Renal cortical epithelial cell (primary cell): ENCODE data around the gene CEP131. TPM values are rescaled to one million over a fixed set of nuclear protein-coding genes. Genes with fewer than 3 reads are reported as not detected.

Experiments used
- DNase-seq: peaks from one replicate; pipeline ENCODE4 v3.0.0-alpha.2; 2011; ENCODE audit warnings: low read depth
- total RNA-seq: library from RNA; depleted of rRNA; stranded (reverse); fragments of >200 nt; gene quantifications from 2 replicates; pipeline ENCODE4 v1.2.3, GENCODE V29; 2014

The CEP131 gene
- total RNA-seq, 1 donor from 2014 or later = 10.7 TPM

DNA sequence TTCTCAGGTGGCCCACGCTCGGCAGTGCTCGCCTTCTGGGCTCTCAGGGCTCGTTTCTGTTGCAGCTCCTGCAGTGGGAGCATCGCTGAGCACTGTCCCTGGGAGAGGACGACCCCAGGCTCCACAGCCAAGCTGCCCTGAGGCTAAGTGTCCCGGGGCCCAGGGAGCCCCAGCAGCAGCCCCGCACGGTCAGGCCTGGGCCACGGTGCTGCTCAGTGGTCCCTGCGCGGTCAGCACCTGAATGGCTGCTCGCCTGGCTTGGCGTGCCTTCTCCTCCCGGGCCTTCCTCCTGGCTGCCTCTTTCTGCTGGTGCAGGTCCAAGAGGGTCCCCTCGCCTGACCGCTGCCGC, 23.3 kb downstream of the CEP131 start:
- no peak for DNase-seq

DNA sequence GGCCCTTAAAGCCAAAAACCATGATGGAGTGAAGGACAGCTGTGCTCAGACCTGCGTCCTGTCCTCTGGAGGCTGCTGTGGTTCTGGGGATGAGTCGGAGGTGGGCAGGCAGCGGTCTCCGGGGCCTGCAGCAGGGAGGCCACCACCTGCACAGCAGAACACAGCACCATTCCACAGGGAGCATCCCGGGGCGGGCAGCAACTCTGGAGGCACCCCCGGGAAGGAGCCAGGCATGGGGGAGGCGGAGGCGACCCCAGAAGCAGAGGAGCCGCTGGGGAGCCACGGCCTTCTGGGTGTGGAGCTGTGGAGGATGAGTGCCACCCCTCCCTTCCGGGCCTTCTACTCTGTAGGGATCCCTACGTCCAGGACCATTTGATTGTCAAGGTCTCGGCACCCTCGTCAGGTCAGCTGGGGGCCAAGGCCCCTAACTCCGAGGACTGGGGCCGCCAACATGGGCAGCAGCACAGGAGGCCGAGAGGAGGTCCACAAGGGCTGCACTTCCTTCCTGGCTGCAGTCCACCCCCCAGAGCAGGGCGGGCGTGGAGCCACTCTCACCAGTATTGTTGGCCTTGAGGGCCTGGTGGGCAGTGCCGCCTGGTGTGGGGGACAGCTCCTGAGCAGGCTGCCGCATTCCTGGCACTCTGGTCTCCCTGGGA, 23.8 kb downstream of the CEP131 start:
- DNase-seq = no peak

DNA sequence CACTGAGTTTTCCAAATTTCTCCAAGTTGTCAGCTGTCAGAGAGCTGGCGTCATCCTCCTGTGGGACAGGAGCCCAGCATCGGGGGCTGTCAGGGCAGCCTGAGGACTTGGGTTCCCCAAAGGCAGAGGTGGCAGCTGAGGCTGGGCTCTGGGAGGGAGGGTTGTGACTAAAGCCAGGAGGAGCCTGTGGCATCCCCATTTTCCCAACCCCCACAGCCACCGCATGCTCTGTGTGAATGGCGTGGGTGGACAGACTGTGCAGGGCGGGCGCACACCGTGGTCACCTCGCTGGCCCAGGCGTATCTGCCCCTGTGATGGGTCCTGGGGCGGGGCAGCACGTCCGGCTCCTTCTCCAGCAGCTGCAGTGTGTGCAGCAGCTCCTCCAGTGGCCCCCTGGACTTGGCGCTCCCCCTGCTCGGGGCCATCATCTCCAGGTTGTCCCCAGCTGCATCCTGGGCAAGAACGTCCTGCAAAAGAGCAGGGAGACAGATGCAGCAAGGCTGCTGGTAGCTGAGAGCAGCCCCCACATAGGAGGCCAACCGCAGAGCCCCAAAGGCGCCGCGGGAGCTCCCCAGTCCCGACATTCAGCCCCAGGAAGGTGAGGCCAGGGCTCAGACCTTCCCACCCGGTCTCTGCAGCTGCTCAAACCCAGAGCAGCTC, 24.8 kb downstream of the CEP131 start:
- DNase-seq = no peak

DNA sequence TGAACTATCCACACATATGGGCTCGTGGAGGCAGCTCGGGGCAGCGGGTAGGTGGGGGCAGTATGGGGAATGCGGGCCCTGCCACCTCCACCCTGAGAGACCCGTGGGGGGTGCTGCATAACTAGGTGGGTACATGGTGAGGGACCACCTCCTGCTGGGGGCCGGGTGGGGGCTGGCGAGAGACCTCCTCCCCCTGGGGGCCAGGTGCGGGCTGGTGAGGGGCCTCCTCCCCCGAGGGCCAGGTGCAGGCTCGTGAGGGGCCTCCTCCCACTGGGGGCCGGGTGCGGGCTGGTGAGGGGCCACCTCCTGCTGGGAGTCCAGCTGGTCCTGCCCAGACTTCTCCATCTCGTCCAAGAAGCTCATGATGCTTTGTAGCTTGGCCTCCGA, 25.4 kb downstream of the CEP131 start:
- DNase-seq = no peak

DNA sequence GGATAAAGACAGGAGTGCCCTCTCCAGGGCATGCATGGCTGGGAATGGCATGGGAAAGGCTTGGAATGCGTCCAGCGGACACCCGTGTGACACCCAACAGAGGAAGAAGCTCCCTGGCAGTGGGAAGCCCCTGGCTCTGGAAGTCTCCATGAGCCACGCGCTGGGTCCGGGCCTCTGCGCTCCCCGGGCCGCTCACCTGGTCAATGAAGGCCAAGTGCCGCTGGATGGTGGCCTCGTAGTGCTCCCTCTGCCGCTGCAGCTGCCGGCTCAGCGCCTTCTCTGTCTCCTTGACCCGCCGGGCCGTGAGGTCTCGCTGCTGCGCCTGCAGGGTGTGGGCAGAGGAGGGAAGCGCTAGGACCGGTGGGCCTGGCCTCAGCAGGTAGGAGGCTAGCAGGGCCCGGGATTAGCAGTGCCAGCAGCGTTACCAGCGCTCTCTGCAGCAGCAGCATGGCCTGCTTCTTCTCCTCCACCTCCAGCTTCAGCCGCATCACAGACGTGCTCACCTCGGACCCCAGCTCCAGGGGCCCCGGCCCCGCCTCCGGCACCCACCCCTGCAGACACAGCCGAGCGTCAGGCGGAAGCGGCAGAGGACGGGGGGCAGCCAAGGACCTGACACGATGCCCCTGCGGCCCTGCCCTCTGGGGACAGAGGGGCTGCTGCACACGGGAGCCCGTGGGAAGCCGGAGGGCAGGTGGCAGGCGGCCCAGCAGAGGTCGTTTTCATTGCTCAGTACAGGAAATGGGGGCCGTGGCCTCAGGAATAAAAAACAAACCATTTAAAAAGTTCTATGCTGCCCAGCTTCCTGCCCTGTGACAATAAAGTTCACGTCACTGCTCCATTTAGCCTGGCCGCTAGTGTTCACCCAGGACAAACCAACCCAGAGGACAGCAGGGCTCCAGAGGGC, 26.0 kb downstream of the CEP131 start:
- DNase-seq = no peak

DNA sequence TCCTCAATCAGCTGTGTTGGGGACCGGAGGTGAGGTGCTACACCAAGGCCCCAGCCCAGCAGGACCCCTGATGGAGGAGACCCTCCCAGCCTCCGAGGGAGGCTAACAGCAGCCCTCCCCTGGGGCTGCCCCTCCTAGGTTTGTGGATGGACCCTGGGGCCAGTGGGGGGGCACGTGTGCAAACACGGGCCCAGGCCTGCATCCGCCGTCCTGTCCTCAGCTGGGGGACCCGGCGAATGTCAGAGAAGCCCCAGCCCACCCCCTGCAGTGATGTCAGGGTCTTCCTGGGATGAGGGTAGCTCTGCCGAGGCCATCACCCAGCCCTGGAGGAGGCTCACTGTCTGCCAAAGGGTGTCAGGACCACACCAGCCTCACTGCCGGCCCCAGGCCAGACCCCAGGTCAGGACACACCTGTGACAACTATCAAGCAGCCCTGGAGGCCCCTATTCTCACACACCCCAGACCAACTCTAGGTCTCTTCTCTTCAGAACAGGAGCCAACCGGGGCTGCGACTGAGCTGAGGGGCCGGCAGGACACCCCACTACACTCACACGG, 26.7 kb downstream of the CEP131 start:
- DNase-seq = no peak

DNA sequence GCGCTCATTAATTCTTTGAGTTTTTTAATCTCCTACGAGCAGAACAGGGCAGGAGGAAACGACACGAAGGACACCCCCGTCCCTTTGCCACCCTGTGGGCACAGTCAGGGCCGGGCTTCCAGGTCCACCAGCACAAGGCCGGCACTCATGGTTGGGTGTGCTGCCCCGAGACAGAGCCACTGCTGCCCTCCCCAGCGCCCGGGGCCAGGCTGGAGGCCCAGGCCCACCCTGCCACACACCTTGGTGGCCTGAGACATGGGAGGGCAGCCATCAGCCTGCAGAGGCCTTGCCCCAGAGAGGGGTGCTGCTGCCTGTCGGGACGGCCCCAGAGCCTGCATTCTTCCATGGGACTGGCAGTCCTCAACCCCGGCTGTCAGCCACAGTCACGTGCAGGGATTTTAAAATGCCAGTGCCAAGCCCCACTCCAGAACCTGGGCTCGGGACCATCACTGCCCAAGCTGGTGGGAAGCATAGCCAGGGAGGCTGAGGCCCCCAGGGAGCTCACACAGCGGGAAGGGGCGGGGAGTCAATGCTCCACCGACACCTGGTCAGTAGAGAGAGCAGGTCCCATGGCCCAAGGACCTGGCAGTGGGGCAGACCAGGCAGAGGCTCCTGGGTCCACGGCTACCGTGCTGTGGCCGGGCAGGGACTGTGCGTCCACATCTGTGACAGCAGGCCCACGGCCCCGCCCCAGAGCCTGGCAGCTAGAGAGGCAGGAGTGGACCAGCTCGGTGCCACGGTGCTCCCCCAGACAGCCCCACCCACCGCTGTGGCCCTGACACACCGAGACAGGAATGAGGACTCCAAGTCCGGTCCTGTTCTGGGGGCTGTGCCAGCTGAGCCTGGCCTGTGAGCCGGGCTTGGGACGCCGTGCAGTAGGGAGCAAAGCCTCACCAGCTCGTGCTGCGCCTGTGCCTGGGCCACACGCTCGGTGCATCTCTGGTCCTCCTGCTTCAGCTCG, 27.5 kb downstream of the CEP131 start:
- no peak for DNase-seq

DNA sequence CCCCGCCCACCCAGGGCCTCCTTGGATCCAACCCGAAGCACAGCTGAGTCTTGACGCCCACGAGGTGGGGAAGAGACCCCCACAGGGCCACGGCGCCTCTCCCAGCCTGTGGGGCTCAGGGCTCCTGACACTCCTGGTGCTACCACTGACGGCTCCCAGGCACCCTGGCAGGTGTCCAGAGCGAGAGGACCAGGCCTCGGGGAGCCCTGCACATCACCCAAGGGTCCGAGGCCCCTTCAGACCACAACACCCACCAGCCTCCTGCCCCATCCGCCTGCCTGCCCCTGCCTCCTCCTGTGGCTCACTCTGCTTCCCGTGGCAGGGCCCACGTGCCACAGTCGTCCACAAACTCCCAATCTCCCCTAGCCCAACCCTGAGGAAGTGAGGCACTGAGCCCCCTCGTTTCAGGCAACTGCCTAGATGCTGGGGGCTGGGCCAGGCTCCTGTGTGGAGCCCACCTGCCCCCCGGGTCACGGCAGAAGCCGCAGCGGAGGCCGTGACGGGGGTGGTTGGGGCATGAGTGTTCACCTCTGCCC, 28.5 kb downstream of the CEP131 start:
- no peak for DNase-seq

DNA sequence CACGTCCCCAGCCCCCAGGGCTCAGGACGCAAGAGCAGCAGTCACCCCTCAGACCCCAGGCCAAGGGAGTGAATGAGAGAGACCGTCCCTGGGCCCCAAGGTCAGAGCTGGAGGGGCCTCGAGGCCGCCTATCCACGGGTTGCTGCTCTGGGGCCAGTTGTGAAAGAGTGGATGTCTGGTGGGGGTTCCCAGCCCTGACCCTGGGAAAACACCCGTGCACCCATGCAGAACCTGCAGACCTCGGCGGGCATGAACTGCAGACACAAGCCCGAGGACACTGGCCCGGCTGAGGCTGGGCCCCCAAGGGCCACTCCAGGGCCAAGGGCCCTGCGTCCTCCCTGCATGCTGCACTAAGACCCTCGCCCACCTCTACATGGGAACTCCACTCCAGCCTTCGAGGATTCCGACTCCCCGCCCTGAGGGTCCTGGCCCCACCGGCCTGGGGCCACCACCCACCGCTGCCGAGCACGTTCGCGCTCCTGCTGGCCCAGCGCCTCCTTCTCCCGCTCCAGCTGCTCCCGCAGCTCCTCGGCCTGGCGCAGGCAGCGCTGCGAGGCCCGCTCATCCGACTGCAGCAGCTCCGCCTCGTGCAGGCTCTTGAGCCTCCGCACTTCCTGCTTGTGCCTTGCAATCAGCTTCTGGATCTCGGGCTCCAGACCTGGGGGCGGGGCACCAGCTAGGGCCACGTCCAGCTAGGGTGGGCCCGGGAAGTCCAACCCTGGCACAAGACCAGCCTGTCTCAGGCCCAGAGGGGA, 29.1 kb downstream of the CEP131 start:
- no peak for DNase-seq

DNA sequence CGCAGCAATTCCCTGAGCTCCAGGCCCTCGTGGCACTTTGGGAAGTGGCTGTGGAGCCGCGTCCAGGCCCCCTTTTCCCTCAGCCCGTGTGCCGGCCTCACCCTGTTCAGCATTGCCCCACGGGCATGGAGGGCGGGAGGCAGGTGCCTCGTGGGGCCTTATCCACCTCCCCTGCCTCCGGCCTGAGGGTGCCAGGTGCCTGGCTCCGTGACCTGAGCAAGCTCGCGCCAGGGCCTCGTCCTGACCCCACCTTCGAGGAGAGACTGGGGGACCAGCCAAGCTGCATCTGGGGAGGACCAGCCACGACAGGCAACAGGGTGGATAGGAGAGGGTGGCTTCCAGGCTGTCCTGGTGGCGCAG, 29.7 kb downstream of the CEP131 start:
- no peak for DNase-seq

DNA sequence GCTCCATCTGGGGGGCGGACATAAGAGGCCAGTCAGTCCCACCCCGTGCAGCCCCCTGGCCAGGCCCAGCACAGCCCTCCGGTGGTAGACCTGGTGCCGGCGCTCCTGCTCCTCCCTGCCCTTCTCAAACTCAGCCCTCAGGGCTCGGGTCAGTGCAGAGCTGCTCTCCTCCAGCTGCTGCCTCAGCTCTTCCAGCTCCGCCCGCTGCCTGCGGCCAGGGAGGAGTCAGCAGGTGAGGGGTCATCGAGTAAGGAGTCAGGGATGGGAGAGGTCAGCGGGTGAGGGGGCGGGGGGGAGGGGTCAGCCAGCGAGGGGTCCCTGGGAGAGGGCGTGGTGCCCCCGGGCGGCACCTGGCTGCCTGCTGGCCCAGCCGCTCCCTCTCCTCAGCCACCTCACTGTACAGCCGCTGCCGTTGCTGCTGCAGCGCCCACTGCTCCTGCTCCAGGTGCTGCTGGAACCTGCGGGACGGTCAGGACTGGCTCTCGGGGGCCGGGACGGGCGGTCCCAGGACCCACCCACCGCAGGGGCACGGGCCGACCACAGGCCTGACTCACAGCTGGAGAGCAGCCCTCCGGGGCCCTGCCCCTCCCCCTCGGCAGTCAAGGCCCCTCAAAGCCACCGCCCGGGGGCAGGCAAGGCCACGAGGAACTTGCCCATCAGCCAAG, 30.2 kb downstream of the CEP131 start:
- DNase-seq = no peak

DNA sequence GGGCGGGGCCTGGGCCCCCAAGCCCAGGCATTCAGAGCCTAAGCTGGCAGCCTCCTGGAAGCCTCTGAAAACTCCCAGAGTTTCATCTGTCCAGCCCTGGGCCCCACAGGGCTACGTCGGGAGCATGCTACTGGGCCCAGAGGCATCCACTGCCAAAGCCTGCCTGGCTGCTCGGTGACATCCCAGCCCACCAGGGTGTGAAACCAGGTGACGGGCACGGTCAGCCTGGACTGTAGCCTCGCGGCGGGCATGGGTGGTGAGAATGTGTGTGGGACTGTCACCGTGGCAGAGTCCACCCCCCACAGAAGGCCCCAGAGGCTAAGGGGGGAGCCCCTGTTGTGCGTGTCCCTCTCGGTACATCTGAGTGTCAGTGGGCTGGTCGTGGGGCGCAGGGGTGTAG, 31.1 kb downstream of the CEP131 start:
- no peak for DNase-seq

DNA sequence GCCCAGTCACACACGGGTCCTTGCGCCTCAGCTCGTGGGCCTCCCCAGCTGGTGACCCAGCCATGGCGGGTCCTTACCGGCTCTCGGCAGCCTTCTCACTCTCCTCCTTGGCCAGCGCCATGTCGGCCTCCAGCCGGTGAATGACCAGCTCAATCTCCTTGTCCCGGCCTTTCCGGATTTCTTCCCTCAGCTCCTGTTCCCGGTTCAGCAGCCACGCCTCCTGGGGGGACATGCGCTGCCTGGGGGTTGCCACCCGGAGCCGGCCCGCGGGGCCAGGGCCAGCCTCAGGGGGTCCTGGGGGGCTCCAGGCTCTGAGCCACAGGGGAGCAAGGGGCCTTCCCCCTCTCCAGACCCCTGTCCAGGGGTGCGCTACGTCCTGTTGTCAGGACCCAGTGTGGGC, 31.6 kb downstream of the CEP131 start:
- DNase-seq = no peak

DNA sequence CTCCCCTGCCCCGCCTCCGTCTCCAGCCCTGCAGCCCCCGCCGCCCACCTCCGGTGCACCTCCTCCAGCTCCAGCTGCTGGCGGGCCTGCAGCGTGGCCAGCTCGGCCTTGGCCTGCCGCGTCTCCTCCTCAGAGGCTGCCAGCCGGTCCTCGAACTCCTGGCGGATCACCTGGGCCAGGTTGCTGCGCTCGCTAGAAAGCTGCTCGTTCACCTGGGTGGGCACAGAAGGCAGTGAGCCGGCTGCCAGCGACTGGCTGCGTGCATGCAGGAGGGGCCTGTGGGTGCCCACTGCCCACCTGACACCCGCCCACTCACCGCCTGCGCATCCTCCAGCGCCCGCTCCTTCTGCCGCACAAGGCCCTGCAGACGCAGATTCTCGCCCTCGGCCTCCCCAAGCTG, 32.2 kb downstream of the CEP131 start:
- no peak for DNase-seq

DNA sequence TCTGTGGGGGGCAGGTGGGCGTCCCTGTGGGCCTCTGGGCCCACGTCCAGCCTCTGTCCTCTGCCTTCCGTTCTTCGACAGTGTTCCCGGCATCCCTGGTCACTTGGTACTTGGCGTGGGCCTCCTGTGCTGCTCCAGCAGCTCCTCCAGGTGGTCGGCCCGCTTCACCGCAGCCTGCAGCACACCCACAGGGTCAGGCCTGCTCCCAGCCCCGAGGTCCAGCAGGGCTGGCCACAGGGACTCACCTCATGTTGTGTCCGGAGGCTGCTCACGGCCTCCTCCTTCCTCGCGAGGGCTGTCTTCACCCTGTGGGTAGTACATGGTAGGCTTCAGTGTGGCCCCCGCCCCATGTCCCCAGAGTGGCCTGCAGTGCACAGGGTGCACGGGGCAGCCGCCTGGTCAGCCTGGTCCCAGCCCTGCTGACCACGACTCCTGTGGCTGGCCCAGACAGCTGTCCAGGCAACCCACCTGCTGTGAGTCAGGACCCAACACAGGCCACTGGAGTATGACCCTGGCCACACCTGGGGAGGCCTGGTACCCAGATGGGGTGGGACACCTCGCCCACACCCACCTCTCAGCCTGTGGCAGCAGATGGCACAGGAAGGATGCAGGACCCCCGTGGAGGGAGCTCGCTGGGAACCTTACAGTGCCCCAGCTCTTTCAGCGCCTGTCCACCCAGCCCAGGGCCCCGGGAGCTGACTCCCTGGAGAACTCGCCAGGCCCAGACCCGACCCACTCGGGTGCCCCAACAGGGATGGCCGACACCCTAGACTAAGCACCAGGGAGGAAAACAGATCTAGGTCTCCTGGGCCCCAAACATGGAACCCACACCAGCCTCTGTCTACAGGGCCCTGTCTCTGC, 32.9 kb downstream of the CEP131 start:
- DNase-seq = no peak

DNA sequence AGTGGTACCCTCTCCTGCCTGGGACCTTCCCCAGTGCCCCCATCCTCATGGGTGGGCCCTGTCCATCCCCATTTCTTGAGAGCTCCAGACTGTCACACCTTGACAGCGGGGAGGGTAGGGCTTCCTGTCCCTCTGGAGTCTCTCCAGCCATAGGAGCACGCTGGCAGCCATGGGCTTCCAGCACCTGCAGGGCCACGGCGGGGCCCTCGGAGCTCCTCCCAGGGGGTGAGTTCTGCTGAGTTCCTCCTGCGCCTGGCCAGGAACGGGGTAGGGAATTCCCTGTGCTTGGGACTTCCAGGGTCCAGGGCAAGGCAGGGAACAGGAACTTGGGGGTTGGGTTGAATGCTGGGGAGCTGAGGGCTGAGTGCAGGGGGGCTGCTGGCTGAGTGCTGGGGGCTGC, 33.7 kb downstream of the CEP131 start:
- DNase-seq = no peak

DNA sequence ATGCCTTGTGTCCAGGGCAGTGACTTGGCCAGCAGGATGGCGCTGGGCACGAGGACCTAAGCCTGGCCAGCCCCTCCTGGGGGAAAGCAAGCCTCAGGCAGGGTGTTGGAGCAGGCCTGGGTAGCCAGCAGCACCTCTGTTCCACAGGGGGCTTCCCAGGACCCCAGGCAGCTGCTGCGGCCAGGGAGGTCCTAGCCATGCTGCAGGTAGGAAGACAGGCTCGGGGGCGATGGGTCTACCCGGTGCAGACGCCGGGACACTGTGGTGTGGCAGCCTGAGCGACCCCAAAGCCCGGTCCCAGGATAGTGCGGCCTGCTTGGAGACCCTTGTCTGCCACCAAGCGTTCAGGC, 34.3 kb downstream of the CEP131 start:
- DNase-seq = no peak

DNA sequence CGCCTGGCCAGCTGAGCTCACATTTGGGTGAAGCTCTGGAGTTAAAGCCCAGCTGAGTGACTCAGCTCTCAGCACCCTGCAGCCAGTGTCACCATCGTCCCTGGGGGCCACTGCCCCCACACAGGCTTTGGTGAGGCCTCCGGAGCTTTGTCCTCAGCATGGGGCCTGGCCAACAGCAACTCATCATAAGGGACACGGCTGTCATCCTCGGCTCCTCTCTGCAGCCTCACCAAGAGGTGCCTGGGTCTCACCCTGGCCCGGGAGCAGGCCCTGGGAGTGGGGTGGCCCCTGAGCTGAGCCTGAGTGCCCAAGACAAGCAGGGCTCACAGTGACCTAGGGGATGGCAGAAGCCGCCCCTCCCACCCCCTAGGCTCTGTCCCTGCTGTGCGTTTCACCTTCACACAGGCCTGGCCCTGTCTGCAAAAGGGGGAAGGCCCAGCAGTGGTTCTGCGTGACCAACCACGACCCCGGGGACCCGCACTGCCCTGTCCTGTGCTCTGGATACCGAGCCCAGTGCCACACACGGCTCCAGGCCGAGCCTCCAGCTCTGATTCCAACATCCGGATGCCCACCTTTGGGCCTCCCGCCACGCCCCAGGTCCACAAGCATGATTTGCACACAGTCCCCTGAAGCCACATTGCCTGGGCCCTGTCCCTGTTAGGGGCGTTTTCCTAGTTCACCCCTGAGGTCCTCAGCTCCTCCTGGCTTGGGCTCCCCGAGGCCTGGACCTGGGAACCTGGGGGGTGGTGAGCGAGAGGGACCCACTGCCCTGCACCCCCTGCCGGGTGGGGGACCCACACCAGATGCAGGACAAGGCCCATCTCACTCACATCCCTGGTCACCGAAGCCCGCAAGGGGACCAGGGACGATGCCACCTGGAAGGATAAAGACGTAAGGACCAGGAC, 34.9 kb downstream of the CEP131 start:
- DNase-seq = no peak
